Karpas-422 (cell line): ENCODE results near the gene SUV39H2. TPM values are rescaled to one million over a fixed set of nuclear protein-coding genes. Genes with fewer than 3 reads are reported as not detected.

Experiments
- DNase-seq: peaks from one replicate; pipeline ENCODE4 v3.0.0-alpha.2; 2015
- H2AFZ ChIP-seq: fragments of 200-600 bp; sonication (generic); 2 replicates; pipeline ENCODE4 v1.6.1; 2014; ENCODE audit warnings: antibody characterized with exemption, low read length, mixed read lengths
- H3K27ac ChIP-seq: fragments of 200-600 bp; sonication (generic); 2 replicates; pipeline ENCODE4 v1.5.1; 2014; ENCODE audit warnings: mild to moderate bottlenecking, low read length, moderate library complexity
- H3K27me3 ChIP-seq: fragments of 200-600 bp; sonication (generic); 2 replicates; pipeline ENCODE4 v1.6.1; 2014; ENCODE audit warnings: low read length, mixed read lengths
- H3K36me3 ChIP-seq: fragments of 200-600 bp; sonication (generic); 2 replicates; pipeline ENCODE4 v1.6.1; 2014; ENCODE audit warnings: low read length, mixed read lengths; ENCODE audit not compliant: insufficient read depth
- H3K4me1 ChIP-seq: fragments of 200-600 bp; sonication (generic); 2 replicates; pipeline ENCODE4 v1.6.1; 2014; ENCODE audit warnings: mild to moderate bottlenecking, low read length, mixed read lengths
- H3K4me2 ChIP-seq: fragments of 200-600 bp; sonication (generic); 2 replicates; pipeline ENCODE4 v1.6.1; 2014; ENCODE audit warnings: low read length, low read depth, mild to moderate bottlenecking; ENCODE audit not compliant: poor library complexity, severe bottlenecking
- H3K4me3 ChIP-seq: fragments of 200-600 bp; sonication (generic); 2 replicates; pipeline ENCODE4 v1.5.1; 2014; ENCODE audit warnings: mild to moderate bottlenecking, antibody characterized with exemption, low read length, mixed read lengths
- H3K79me2 ChIP-seq: fragments of 200-600 bp; sonication (generic); 2 replicates; pipeline ENCODE4 v1.6.1; 2014; ENCODE audit warnings: mild to moderate bottlenecking, low read length, mixed read lengths
- H3K9ac ChIP-seq: fragments of 200-600 bp; sonication (generic); 2 replicates; pipeline ENCODE4 v1.6.0; 2014; ENCODE audit warnings: low read length
- H3K9me2 ChIP-seq: fragments of 200-600 bp; sonication (generic), shearing (Covaris generic); replicated peaks from 2 replicates; pipeline ENCODE4 v1.6.0; 2014; ENCODE audit warnings: mild to moderate bottlenecking, low read length, moderate library complexity; ENCODE audit not compliant: insufficient read depth
- H3K9me3 ChIP-seq: fragments of 300-700, 200-600 bp; sonication (generic); 2 replicates; pipeline ENCODE4 v1.6.1; 2014; ENCODE audit warnings: low read length, mixed read lengths
- H4K20me1 ChIP-seq: fragments of 200-600 bp; sonication (generic); 2 replicates; pipeline ENCODE4 v1.6.1; 2014; ENCODE audit warnings: mild to moderate bottlenecking, antibody characterized with exemption, low read length, low read depth; ENCODE audit not compliant: insufficient read depth
- total RNA-seq: library from RNA; depleted of rRNA; stranded (reverse); fragments of >200 nt; shearing (Covaris generic); gene quantifications from 2 replicates; pipeline ENCODE4 v1.2.3, GENCODE V29; 2014; ENCODE audit warnings: low replicate concordance; rRNA removed

The SUV39H2 gene
- total RNA-seq = 15.7 and 23.8 TPM in 2 replicates

- Histone ChIP-seq H3K4me2 (peak within 1 kb of the TSS; percentile 97), H3K9ac (peak within 1 kb of the TSS; percentile 86), H2AFZ (peak within 1 kb of the TSS; percentile 55; the same call in 1 of the 2 replicates), H3K79me2 (peaks cover 85% of the 10 kb centered on the region), H3K4me3 (peak within 1 kb of the TSS; percentile 83), H4K20me1 (no peaks in the 10 kb centered on the region), H3K9me2 (no peaks in the 10 kb centered on the region), H3K27ac (peak within 1 kb of the TSS; percentile 75), H3K4me1 (peaks cover 36% of the 10 kb centered on the region), H3K27me3 (no peaks in the 10 kb centered on the region), H3K9me3 (no peaks in the 10 kb centered on the region), H3K36me3 (peaks cover 11% of the 10 kb centered on the region; the same call in 1 of the 2 replicates)
- peak; percentile 98 for DNase-seq
Measured at GRCh38 chr10:14878266-14879123, at the start of gene SUV39H2. SUV39H2 (plus strand) TSS chr10:14878866; CDS start chr10:14878889, 23 bp downstream.

GRCh38 chr10:14833106-14833505, 45.6 kb upstream of the SUV39H2 start:
- H3K4me3 ChIP-seq = no peak overlapping the region
- no peak overlapping the region for H3K4me2 ChIP-seq

GRCh38 chr10:14836208-14836607, 42.5 kb upstream of the SUV39H2 start:
- Histone ChIP-seq H3K27me3 (no peaks in the 10 kb centered on the region), H2AFZ (no peak overlapping the region), H3K79me2 (peaks cover 30% of the 10 kb centered on the region), H3K4me1 (peaks cover 17% of the 10 kb centered on the region), H3K9ac (no peak overlapping the region), H4K20me1 (peaks cover 6% of the 10 kb centered on the region; the same call in 1 of the 2 replicates), H3K4me3 (no peak overlapping the region), H3K9me3 (no peaks in the 10 kb centered on the region), H3K4me2 (no peak overlapping the region), H3K27ac (no peak overlapping the region), H3K9me2 (no peaks in the 10 kb centered on the region), H3K36me3 (peaks cover 12% of the 10 kb centered on the region; the same call in 1 of the 2 replicates)
- no peak for DNase-seq

More at GRCh38 chr10:14833106-14833505, 45.6 kb upstream of the SUV39H2 start:
- peaks cover under 1% of the 10 kb centered on the region; the same call in 1 of the 2 replicates for H3K79me2 ChIP-seq
- no peak overlapping the region for H3K9ac ChIP-seq
- H3K27me3 ChIP-seq = no peaks in the 10 kb centered on the region
- H3K9me3 ChIP-seq = no peaks in the 10 kb centered on the region
- no peak for DNase-seq
- H3K9me2 ChIP-seq = no peaks in the 10 kb centered on the region
- H3K4me1 ChIP-seq = peaks cover 7% of the 10 kb centered on the region
- no peaks in the 10 kb centered on the region for H3K36me3 ChIP-seq
- no peak overlapping the region for H2AFZ ChIP-seq
- no peaks in the 10 kb centered on the region for H4K20me1 ChIP-seq
- H3K27ac ChIP-seq = no peak overlapping the region

GRCh38 chr10:14837003-14837756, 41.5 kb upstream of the SUV39H2 start:
- DNase-seq = no peak
- Histone ChIP-seq H3K9ac (peak overlapping the region; percentile 75), H3K9me2 (no peaks in the 10 kb centered on the region), H4K20me1 (peaks cover 6% of the 10 kb centered on the region; the same call in 1 of the 2 replicates), H3K79me2 (peaks cover 40% of the 10 kb centered on the region), H3K36me3 (peaks cover 22% of the 10 kb centered on the region; the same call in 1 of the 2 replicates), H3K27me3 (no peaks in the 10 kb centered on the region), H3K27ac (no peak overlapping the region), H3K9me3 (no peaks in the 10 kb centered on the region), H2AFZ (peak overlapping the region; percentile 42; the same call in 1 of the 2 replicates), H3K4me2 (peak overlapping the region; percentile 64), H3K4me1 (peaks cover 17% of the 10 kb centered on the region), H3K4me3 (peak overlapping the region; percentile 99)

GRCh38 chr10:14837757-14838581, 40.7 kb upstream of the SUV39H2 start, which contains the start of the genes CDNF, HSPA14 and MSANTD7:
CDNF (minus strand) TSS chr10:14838037; CDS start chr10:14837946, 91 bp downstream.
HSPA14 (plus strand) TSS chr10:14838306; CDS start chr10:14838403, 97 bp downstream.
MSANTD7 (plus strand) TSS chr10:14838306; CDS start chr10:14842285, 3,979 bp downstream.
- Histone ChIP-seq H3K9ac (peak within 1 kb of the TSS; percentile 99), H3K4me1 (peaks cover 17% of the 10 kb centered on the region), H3K9me2 (no peaks in the 10 kb centered on the region), H3K4me3 (peak within 1 kb of the TSS; percentile 99), H3K9me3 (no peaks in the 10 kb centered on the region), H4K20me1 (peaks cover 6% of the 10 kb centered on the region; the same call in 1 of the 2 replicates), H3K79me2 (peaks cover 48% of the 10 kb centered on the region), H3K27ac (peak within 1 kb of the TSS; percentile 65), H3K27me3 (no peaks in the 10 kb centered on the region), H3K36me3 (peaks cover 30% of the 10 kb centered on the region; the same call in 1 of the 2 replicates), H2AFZ (peak within 1 kb of the TSS; percentile 89; the same call in 1 of the 2 replicates), H3K4me2 (peak within 1 kb of the TSS; percentile 88)
- DNase-seq = peak; percentile 100

GRCh38 chr10:14838582-14839304, 39.9 kb upstream of the SUV39H2 start:
- peak; percentile 68 for DNase-seq
- Histone ChIP-seq H3K4me1 (peaks cover 17% of the 10 kb centered on the region), H3K4me3 (peak overlapping the region; percentile 99)

GRCh38 chr10:14839305-14839695, 39.4 kb upstream of the SUV39H2 start:
- Histone ChIP-seq H3K4me3 (peak overlapping the region; percentile 99), H3K27ac (peak overlapping the region; percentile 65), H3K4me2 (peak overlapping the region; percentile 88), H3K9me3 (no peaks in the 10 kb centered on the region), H3K9ac (peak overlapping the region; percentile 99), H2AFZ (no peak overlapping the region), H4K20me1 (peaks cover 10% of the 10 kb centered on the region; the same call in 1 of the 2 replicates), H3K9me2 (no peaks in the 10 kb centered on the region), H3K36me3 (peaks cover 38% of the 10 kb centered on the region; the same call in 1 of the 2 replicates), H3K79me2 (peaks cover 61% of the 10 kb centered on the region), H3K27me3 (no peaks in the 10 kb centered on the region), H3K4me1 (peaks cover 17% of the 10 kb centered on the region)
- DNase-seq = peak; percentile 70

More at GRCh38 chr10:14838582-14839304, 39.9 kb upstream of the SUV39H2 start:
- H3K79me2 ChIP-seq = peaks cover 56% of the 10 kb centered on the region
- peak overlapping the region; percentile 89; the same call in 1 of the 2 replicates for H2AFZ ChIP-seq
- no peaks in the 10 kb centered on the region for H3K9me3 ChIP-seq
- H3K27me3 ChIP-seq = no peaks in the 10 kb centered on the region
- peaks cover 10% of the 10 kb centered on the region; the same call in 1 of the 2 replicates for H4K20me1 ChIP-seq
- H3K36me3 ChIP-seq = peaks cover 37% of the 10 kb centered on the region; the same call in 1 of the 2 replicates
- peak overlapping the region; percentile 65 for H3K27ac ChIP-seq
- H3K9ac ChIP-seq = peak overlapping the region; percentile 99
- H3K9me2 ChIP-seq = no peaks in the 10 kb centered on the region
- peak overlapping the region; percentile 88 for H3K4me2 ChIP-seq
